Measurements from ENCODE around the gene SLC4A1.

GRCh38 chr17:44282264-44282663, 14.3 kb upstream of the SLC4A1 start:
- TF ChIP-seq MAX (IDR thresholded peaks at IDR 0.05; ENCODE audit: insufficient read depth, insufficient read length) (no peak), CTCF (IDR thresholded peaks at IDR 0.05; ENCODE audit: extremely low read depth in 1 of 2, insufficient read depth in 1 of 2, low read depth in 1 of 2, low read length in 2 of 2) (no peak), MYC (IDR thresholded peaks at IDR 0.05; ENCODE audit: low read depth, low read length) (no peak), POLR2AphosphoS5 (IDR thresholded peaks at IDR 0.05; ENCODE audit: insufficient read depth, low read depth, low read length) (no peak), EZH2 (IDR thresholded peaks at IDR 0.05; ENCODE audit: borderline replicate concordance, low read depth, low read length, severe bottlenecking) (no peak), POLR2A (IDR thresholded peaks at IDR 0.05; ENCODE audit: low read depth, low read length) (no peak), GATA2 (IDR thresholded peaks at IDR 0.05; ENCODE audit: insufficient read depth, insufficient read length, low read depth, low read length) (no peak), FOS (IDR thresholded peaks at IDR 0.05; ENCODE audit: borderline replicate concordance, insufficient read depth, low read length) (no peak), JUN (IDR thresholded peaks at IDR 0.05; ENCODE audit: borderline replicate concordance, insufficient read depth, insufficient read length, low read depth) (no peak)

Measured in endothelial cell of umbilical vein (primary cell).